ENCODE measurements around the gene CNBP.

- TF ChIP-seq ZZZ3 (IDR thresholded peaks at IDR 0.05; ENCODE audit: control insufficient read depth, insufficient read length, low read depth) = no peak
- TF ChIP-seq TCF12 (IDR thresholded peaks at IDR 0.05; ENCODE audit: low read depth, low read length) = no peak
- no peak for TF ChIP-seq NRF1 (conservative IDR thresholded peaks at IDR 0.05; ENCODE audit: low read depth, low read length)
- TF ChIP-seq POLR2AphosphoS5 (IDR thresholded peaks at IDR 0.05; ENCODE audit: low read length) = no peak
- no peak for TF ChIP-seq CTCF (IDR thresholded peaks at IDR 0.05 in 2 of 3, conservative IDR thresholded peaks at IDR 0.05 in 1 of 3; ENCODE audit: control insufficient read depth in 2 of 3, extremely low read depth in 1 of 3, insufficient read depth in 1 of 3, low read depth in 3 of 3, low read length in 3 of 3)
- no peak for TF ChIP-seq HDGF (IDR thresholded peaks at IDR 0.05)
- TF ChIP-seq, protein P1, sequence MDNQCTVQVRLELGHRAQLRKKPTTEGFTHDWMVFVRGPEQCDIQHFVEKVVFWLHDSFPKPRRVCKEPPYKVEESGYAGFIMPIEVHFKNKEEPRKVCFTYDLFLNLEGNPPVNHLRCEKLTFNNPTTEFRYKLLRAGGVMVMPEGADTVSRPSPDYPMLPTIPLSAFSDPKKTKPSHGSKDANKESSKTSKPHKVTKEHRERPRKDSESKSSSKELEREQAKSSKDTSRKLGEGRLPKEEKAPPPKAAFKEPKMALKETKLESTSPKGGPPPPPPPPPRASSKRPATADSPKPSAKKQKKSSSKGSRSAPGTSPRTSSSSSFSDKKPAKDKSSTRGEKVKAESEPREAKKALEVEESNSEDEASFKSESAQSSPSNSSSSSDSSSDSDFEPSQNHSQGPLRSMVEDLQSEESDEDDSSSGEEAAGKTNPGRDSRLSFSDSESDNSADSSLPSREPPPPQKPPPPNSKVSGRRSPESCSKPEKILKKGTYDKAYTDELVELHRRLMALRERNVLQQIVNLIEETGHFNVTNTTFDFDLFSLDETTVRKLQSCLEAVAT (IDR thresholded peaks at IDR 0.05) = no peak
- no peak for TF ChIP-seq ETV6 (conservative IDR thresholded peaks at IDR 0.05 in 1 of 2, IDR thresholded peaks at IDR 0.05 in 1 of 2; ENCODE audit: borderline replicate concordance in 1 of 2, low read depth in 1 of 2)
These were observed 45.3 kb upstream of the CNBP start for GRCh38 chr3:129228891-129229585.

All from GM12878 (cell line).